Measurements from ENCODE around the gene PNPLA6.

The PNPLA6 gene

DNA sequence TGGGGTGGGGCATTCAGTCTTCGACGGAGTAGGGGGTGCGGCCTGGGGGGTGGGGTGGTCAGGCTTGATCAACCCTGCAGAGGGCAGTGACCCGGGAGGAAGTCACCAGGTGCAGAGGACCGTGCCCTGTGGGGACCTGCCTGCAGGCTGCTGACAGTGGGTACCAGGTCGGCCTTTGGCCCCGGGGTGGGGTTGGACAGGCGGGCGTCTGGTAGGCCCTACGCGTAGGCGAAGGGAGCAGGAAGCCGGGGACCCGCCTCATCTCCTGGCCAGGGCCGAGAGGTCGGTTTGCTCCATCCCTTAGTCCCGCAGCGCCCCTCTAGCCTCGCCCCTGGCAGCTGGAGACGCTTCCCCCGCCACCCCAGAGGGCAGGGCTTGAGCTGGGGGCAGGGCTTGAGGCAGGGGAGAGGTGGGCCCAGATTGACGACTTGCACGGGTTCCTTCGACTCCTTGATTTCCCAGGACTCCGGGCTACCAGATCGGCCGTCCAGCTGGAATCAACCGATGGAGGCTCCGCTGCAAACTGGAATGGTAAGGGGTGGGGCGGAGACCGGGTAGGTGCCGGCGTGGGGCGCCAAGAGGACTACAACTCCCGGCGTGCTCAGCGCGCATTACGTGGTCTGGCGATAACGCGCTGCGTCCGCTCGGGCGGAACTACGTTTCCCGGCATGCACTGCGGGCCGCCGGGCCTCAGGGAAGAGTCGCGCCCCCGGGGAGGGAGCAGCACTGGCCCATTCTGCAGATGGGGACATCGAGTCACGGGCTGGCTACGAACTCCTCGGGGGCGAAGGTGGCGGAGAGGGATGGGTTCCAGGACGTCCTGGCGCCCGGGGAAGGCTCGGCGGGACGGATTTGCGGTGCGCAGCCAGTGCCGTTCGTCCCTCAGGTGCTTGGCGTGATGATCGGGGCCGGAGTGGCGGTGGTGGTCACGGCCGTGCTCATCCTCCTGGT, at the start of gene PNPLA6:
TSS of gene PNPLA6 (plus strand) at position 671 of the 951 bp plus-strand sequence. CDS start at position 743, 72 bp downstream.
- DNase-seq (ENCODE audit: low read depth in 2 of 2, low spot score in 1 of 2): peak; percentile 74 to 86

DNA sequence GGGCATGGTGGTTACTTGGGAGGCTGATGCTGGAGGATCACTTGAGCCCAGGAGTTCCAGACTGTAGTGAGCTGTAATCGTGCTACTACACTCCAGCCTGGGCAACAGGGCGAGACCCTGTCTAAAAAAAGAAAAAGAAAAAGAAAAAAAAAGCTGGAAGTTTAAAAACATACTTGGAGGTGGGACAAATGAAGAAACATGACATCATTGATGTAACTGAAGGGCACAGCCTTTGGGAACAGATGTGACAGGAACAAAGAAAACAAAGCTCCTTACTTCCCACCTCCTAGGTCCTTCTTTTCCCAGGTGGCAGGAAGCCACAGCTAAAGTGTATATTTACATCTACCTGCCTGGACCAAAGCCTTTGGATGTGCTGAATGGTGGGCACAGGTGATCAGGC, 48.6 kb upstream of the PNPLA6 start:
- DNase-seq (ENCODE audit: low read depth in 2 of 2, low spot score in 1 of 2): no peak

DNA sequence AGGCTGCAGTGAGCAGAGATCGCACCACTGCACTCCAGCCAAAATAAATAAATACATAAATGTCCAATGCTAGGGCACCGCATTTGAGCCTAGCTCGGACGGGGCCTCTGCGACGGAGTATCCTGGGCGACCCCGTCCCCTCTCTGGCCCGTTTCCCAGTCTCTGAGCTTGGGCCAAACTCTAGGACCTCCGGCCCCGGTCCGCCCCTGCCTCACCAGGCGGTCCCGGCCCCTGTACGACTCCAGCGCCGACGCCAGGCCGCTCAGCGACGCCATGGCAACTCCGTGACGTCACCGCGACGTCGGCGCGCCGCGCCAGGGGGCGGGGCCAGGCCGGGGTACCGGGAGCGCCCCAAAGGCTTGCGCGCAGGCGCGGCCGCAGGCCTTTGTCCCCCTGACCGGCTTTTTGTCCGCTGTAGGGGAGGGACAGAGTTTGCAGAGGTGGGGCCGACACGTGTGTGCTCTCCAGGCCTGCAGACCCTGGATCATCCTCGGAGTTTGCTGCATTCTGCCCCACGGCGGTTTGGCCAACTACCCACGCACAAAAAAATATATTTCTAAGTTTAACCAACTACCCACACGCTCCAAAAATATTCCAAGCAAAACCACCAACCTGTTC, 46.7 kb upstream of the PNPLA6 start, which contains the start of gene PEX11G:
TSS of gene PEX11G (minus strand) at position 300 of the 618 bp plus-strand sequence. CDS start at position 275, 25 bp downstream.
- peak; percentile 80 to 81 for DNase-seq (ENCODE audit: low read depth in 2 of 2, low spot score in 1 of 2)

DNA sequence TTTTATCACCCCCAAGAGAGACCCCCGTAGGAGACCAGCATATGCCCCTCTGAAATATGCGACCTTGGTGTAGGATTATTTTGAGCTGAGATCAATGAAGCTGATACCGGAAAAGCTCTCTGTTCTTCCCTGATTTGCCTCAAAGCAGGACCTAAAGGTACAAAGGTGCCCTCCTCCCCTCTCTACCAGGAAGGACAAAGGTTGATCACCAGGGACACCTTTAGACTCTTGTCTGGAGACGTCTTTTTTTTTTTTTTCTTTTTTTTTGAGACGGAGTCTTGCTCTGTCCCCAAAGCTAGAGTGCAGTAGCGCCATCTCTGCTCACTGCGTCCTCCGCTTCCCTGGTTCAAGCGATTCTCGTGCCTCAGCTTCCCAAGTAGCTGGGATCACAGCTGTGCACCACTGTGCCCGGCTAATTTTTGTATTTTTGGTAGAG, 45.9 kb upstream of the PNPLA6 start:
- no peak for DNase-seq (ENCODE audit: low read depth in 2 of 2, low spot score in 1 of 2)

DNA sequence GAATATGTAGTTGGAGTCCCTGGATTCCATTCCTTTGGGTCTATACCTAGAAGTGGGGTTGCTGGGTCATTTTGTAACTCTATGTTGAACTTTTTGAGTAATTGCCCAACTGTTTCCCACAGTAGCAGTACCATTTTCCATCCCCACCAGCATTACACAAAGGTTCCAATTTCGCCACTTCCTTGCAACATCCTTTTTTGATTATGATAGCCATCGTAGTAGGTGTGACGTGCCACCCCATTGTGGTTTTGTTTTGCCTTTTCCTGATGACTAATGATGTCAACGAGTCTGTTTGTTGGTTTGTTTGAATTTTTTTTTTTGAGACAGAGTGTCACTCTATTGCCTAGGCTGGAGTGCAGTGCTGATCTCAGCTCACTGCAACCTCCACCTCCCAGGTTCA, 43.4 kb upstream of the PNPLA6 start:
- DNase-seq (ENCODE audit: low read depth in 2 of 2, low spot score in 1 of 2): no peak

DNA sequence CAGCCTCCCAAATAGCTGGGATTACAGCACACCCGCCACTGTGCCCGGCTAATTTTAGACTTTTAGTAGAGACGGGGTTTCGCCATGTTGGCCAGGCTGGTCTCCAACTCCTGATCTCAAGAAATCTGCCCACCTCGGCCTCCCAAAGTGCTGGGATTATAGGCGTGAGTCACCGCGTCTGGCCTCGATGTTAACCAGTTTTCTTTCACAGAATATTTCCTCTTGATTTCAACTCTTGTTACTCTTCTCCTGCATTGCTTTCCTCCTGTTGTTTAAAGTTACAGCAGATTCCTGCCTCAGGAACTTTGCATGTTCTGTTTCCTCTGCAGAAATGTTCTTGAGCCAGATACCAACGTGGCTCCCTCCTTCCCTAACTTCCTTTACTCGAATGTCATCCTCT, 43.0 kb upstream of the PNPLA6 start:
- no peak for DNase-seq (ENCODE audit: low read depth in 2 of 2, low spot score in 1 of 2)

DNA sequence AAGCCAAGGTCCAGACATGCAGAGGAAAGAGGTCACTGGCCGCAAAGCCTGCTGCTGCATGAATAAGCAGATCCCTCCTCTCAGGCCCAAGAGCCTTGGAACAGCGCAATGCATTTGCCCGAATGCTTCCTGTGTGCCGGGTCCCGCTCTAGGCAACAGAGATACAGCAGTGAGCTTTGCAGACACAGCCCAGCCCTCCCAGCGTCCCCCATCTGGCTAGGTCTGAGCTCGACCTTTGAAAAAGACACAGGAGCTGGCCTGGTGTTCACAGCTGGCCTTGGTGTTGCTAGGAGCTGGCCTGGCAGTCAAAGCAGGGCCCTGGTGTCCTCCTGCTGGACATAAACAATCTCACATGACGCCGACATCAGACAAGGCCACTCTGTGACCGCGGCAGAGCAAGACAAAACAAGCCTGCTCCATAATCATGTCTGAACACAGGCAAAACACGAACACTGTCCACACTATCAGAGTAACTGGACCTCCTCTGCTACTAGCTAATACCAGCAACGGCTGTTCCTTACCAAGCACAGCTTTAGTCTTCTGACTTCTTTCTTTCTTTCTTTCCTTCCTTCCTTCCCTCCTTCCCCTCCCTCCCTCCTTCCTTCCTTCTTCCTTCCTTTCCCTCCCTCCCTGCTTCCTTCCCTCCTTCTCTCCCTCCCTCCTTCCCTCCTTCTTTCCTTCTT, 41.0 kb upstream of the PNPLA6 start:
- DNase-seq (ENCODE audit: low read depth in 2 of 2, low spot score in 1 of 2): no peak

DNA sequence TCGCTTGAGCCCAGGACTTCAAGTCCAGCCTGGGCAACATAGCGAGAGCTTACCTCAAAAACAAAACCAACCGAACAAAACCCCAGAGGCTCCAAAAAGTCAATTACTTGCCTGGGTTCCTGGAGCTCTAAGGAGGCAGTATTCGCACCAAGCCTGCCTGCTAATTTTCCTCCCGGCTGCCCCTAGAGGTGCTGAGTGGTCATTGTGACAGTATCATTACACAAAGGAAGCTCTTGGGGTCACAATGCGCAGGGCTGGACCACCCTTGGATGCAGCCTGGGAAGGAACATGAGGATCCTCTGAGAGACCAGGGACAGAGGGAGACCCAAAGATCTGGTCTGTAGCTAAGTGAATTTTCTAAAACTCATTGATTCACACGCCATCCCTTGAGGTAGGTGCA, 38.2 kb upstream of the PNPLA6 start:
- no peak for DNase-seq (ENCODE audit: low read depth in 2 of 2, low spot score in 1 of 2)

DNA sequence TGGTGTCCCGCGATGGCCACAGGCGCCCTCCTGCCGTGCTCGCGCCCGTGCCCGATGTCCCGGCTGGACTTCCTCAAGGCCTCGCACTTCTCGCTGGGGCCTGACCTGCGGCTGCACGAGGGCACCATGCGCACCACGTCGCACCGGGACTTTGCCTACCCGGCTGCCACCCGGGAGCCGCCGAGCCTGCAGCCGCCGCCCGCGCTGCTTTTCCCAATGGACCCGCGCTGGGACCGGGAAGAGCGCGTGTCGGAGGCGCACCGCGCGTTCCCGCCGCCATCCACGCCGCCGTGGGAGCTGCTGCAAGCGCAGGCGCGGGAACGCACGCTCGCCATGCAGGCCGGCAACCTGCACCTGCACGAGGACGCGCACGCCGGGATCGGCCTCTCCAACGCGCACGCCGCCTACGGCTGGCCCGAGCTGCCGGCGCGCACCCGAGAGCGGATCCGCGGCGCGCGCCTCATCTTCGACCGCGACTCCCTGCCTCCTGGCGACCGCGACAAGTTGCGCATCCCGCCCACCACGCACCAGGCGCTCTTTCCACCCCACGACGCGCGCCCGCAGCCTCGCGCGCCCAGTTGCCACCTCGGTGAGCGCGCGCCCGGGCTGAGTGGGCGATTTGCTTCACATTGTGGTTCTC, 34.6 kb upstream of the PNPLA6 start:
- DNase-seq (ENCODE audit: low read depth in 2 of 2, low spot score in 1 of 2): no peak

DNA sequence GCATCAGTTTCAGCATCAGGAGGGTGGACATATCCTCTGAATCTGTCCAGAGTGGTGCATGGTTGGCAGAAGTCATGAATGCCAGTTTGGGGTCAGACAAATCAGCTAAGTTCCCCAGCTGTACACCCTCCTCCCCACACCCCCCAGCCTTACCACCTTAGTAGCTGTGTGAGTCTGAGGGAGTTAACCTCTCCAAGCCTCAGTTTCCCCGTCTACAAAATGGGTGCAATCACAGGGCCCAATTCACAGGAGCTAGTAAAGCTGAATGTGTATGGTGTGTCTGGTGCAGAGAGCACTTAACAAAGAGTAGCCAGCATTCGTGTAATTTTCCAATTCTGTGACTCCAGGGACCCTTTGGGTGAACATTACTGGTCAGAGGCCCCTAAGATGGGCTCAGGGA, 33.0 kb upstream of the PNPLA6 start:
- no peak for DNase-seq (ENCODE audit: low read depth in 2 of 2, low spot score in 1 of 2)

DNA sequence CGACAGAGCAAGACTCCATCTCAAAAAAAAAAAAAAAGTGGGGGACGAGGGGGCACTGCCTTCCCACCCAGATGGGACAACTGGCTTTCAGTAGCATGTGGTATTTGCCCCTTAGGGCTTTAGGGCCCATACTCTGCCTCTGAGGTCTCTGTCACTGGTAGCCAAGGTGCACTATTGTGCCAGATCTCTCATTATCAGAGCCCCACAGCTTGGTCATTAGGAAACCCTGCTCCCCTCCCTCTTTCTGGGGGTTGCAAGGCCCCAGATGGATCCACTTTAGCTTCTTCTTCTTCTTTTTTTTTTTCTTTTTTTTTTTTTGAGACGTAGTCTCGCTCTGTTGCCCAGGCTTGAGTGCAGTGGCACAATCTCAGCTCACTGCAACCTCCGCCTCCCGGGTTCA, 30.8 kb upstream of the PNPLA6 start:
- no peak for DNase-seq (ENCODE audit: low read depth in 2 of 2, low spot score in 1 of 2)

DNA sequence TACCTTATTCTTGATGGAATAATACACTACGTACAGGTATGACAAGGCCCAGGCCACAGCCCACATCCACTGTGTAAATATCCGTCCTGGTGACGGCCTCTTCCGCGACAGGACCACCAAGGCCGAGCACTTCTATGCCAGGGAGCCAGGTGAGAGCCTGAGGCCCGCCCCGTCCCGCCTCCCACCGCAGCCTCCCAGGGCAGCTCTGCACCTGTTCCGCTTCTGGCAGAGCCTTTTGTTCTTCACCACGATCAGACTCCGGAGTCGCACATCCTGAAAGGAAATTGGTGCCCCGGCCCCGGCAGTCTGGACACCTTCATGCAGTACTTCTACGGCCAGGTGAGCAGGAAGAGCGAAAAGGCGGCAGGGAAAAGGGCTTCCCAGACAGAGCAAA, 30.2 kb upstream of the PNPLA6 start:
- no peak for DNase-seq (ENCODE audit: low read depth in 2 of 2, low spot score in 1 of 2)

DNA sequence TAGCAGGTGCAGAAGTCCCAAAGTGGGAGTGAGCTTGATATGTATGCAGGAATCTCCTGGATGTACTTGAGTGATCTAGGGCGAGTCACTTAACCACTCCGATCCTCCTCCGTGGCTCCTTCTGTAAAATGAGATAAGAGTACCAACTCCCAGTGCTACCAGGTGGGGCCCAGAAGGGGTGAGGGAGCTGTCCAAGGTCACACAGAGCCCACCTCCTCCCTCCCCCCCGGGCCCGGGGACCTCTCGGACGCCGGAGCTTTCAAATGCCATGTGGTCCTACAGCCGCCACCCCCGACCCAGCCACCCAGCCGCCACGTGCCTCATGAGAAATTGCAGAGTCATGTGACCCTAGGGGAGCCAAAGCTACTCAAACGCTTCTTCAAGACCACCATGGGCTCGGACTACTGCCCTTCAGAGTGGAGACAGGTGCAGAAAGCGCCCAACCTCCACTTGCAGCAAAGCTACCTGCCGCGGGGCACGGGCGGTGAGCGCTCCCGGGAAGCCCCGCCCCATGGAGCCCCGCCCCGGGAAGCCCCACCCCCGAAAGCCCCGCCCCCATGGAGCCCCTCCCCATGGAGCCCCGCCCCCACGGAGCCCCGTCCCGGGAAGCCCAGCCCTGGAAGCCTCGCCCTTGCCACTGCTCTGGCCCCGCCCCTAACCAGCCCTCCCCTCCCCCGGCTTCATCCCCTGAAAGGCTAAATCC, 29.7 kb upstream of the PNPLA6 start:
- no peak for DNase-seq (ENCODE audit: low read depth in 2 of 2, low spot score in 1 of 2)

DNA sequence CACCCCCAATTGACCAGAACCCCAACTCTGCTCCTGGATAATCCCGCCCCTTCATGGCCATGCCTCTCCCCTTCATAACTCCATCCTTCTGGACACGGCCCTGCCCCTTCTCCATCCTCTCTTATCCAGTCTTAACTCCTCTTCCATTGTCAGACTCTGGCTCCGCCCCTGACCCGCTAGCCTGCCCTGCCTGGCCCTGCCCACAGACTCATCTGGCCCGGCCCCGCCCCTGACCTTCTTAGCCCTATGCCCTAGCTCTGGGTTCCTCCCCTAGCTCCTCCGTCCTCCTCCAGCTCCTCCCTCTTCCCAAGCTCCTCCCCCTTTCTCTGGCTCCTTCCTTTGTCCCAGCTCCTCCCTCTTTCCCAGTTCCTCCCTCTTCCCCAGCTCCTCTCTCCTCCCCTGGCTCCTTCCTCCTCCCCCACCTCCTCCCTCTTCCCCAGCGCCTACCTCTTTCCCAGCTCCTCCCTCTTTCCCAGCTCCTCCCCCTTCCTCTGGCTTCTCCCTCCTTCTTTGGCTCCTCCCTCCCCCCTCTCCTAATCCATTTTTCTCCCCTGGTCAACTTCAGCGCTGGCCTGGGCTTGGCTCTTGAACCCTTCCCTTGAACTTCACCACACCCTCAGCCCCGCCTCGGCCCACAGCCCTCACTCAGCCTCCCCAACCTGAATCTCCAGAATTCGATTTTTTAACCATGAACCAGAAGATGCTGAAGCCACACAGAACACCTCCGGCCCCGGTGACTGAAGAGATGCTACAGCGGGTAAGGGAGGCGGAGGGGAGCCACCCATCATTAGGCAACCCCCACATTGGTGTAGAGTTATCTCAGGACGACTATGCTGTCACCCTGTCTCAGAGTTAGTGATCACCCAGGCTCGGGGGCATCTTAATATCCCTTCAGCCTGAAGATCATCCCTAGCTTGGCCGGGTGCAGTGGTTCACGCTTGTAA, 28.9 kb upstream of the PNPLA6 start:
- no peak for DNase-seq (ENCODE audit: low read depth in 2 of 2, low spot score in 1 of 2)

DNA sequence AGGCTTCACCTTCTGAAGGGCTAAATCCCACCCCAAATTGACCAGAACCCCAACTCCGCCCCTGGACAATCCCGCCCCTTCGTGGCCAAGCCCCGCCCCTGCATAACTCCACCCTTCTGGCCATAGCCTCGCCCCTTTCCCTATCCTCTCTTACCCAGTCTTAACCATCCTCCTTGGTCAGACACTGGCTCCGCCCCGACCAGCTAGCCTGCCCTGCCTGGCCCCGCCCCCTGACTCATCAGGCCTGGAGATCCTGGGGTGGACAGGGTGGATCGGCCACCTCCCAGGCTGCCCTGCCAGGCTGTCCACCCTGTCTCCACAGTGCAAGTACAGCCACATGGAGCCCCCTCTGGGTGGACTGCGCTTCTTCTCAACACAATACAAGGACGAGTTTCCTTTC, 27.6 kb upstream of the PNPLA6 start:
- no peak for DNase-seq (ENCODE audit: low read depth in 2 of 2, low spot score in 1 of 2)

DNA sequence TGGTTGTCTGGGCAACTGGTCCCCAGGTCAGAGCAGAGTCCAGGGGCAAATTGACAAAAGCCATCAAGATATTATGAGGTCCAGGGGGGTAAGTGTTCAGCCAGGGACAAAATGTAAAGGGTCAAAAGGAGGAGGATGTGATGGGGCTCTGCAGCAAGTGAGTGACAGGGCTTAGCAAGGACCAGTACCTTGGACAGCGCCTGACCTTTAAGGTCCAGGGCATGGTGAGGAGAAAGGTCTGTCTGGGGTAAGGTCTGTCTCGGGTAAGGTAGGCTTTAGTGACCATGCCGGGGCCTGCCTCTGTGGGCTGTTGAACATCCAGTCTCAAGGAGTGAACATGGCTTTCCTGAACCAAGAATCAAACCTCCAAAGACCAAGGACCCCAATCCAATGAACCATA, 25.9 kb upstream of the PNPLA6 start:
- no peak for DNase-seq (ENCODE audit: low read depth in 2 of 2, low spot score in 1 of 2)

DNA sequence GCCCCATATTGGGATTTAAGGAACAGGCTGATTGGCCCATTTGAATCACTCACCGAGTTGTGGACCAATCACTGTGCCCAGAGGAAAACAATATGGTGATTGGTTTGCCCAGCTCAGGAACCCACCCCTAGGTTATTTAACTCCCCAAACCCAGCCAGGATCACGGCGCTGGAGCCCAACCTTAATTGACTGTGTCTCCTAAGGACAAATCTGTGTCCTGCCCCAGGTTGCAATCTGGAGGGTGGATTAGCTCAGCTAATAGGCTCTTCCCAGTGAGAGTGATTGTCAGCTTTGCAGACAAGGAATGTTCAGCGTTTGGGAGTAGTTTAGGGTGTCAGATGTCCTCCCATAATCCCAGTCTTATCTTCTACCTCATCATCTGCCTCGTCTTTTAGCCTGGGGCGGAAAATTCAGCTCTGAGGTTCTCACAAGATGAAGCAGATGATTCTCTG, 23.1 kb upstream of the PNPLA6 start:
- no peak for DNase-seq (ENCODE audit: low read depth in 2 of 2, low spot score in 1 of 2)

DNA sequence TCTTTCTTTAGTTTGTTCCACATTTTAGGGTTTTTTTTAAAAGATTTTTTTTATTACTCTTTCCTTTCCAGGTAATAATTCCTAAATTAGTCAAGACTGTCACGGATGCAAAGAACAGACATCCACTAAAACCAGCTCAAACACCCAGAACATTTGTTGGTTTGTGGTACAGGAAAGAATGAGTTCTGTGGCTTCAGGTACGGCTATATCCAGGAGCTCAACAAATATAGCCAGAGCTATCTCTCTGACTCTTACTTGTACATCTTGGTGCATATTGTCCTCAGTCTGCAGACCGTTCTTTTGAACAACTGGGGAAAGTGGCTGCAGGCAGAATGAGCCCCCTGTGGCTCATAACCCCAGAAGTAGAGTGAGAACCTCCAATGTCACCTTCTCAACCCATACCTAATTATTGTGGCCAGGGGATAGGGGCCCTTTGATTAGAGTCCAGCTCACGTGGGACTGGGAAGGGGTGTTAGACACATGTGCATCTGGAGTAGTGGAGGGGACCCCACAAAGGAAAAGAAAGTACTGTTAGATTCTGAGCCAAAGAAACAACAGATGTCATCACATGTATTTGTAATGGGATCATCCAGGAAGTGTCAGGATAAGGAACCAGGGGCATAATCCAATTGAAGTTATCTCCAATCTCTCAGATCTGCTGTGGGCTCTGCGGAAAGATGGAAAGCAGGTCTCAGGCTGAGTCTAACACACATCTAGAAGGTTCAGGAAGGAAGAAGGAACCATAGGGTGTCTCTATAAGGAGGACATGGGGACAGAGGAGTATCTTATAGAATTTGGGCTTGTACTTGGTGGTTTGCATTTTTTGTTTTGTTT, 21.5 kb upstream of the PNPLA6 start:
- no peak for DNase-seq (ENCODE audit: low read depth in 2 of 2, low spot score in 1 of 2)

Data from stimulated activated CD8-positive, alpha-beta memory T cell treated with anti-CD3 and anti-CD28 coated beads, Interleukin-4, amount 100 ng/mL, for 1 hour (primary cell).